ENCODE results near the gene CHPF. TPM values are rescaled to one million over a fixed set of nuclear protein-coding genes. Genes with fewer than 3 reads are reported as not detected.
A peak's percentile ranks its signal among the peaks of the same experiment; 100 is the strongest.

Gene CHPF
- total and polyA plus RNA-seq, 2 experiments from 2014 or later = 180 to 315 TPM

DNA sequence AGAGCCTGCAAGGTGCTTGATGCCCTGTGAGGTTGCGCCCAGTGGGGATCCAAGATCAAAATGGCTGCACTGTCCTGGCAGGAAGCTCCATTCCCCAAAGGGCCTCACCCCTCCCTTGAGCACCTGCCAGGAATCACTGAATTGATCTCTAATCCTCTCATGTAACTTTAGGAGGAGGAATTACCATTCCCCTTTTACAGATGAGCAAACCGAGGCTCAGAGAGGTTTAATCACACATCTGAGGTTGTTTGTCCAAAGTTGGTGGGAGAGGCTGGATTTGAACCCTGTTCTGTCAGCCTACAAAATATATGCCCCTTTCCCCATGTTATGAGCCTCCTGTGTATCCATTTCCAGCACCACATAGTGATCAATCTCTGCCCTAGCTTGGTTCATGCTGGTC, 18.8 kb downstream of the CHPF start:
- Histone ChIP-seq H3K9me2 (replicated peaks; ENCODE audit: insufficient read depth) (no peaks in the 10 kb centered on the region), H2AFZ (no peak overlapping the region), H3K36me3 (replicated peaks; ENCODE audit: insufficient read depth, low read depth) (no peaks in the 10 kb centered on the region), H3K4me3 (no peak overlapping the region), H3K4me2 (no peak overlapping the region), H3K4me1 (ENCODE audit: insufficient read depth) (peaks cover 26% of the 10 kb centered on the region), H3K79me2 (no peaks in the 10 kb centered on the region), H4K20me1 (ENCODE audit: insufficient read depth, poor library complexity, severe bottlenecking) (no peaks in the 10 kb centered on the region), H3K9me3 (ENCODE audit: low read depth) (no peaks in the 10 kb centered on the region), H3K27ac (no peak overlapping the region), H3K27me3 (peaks cover 72% of the 10 kb centered on the region)
- no peak for TF ChIP-seq EZH2phosphoT487 (IDR thresholded peaks at IDR 0.05; ENCODE audit: low read depth, severe bottlenecking, unreplicated experiment)
- TF ChIP-seq EZH2 (IDR thresholded peaks at IDR 0.05; ENCODE audit: borderline replicate concordance) = no peak
- TF ChIP-seq, protein P1, sequence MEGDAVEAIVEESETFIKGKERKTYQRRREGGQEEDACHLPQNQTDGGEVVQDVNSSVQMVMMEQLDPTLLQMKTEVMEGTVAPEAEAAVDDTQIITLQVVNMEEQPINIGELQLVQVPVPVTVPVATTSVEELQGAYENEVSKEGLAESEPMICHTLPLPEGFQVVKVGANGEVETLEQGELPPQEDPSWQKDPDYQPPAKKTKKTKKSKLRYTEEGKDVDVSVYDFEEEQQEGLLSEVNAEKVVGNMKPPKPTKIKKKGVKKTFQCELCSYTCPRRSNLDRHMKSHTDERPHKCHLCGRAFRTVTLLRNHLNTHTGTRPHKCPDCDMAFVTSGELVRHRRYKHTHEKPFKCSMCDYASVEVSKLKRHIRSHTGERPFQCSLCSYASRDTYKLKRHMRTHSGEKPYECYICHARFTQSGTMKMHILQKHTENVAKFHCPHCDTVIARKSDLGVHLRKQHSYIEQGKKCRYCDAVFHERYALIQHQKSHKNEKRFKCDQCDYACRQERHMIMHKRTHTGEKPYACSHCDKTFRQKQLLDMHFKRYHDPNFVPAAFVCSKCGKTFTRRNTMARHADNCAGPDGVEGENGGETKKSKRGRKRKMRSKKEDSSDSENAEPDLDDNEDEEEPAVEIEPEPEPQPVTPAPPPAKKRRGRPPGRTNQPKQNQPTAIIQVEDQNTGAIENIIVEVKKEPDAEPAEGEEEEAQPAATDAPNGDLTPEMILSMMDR (IDR thresholded peaks at IDR 0.05; ENCODE audit: poor library complexity) = no peak
- WGBS (ENCODE audit: low lambda C conversion rate, missing lambda C conversion rate) = 100% methylated on average over 2 of the region's 2 CpGs
- no peak for DNase-seq (ENCODE audit: low spot score)

DNA sequence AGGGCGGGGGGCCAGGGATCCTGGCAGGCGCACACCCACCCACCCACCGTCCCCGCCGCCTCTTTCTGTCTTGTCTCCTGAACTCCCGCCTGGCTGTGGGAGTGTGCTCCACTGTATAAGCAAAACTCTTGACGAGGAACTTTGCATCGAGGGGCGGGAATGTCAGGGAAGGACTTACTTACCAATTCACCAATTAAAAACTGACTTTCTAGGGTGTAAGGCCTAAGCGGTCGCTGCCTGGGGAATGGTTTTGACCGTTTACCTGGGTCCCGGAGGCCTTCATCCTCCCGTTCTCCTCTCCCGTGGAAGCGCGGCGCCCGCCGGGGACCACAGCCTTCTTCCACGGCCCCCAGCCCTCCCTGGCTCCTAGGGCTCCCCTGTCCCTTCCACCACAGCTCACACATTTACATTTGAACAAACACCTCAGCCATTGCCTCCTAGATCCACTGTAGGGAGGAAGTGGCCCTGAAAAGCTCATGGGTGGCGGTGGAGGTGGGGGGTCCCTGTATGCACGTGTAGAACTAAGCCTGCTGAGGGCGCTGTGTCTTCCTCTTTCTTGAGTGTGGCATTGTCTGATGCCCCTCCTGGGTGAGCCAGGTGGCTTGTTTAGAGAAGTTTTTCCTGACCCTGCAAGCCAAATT, 20.5 kb downstream of the CHPF start:
- no peak for TF ChIP-seq EZH2phosphoT487 (IDR thresholded peaks at IDR 0.05; ENCODE audit: low read depth, severe bottlenecking, unreplicated experiment)
- peak; percentile 25 for TF ChIP-seq EZH2 (IDR thresholded peaks at IDR 0.05; ENCODE audit: borderline replicate concordance)
- TF ChIP-seq, protein P1 (IDR thresholded peaks at IDR 0.05; ENCODE audit: poor library complexity) = no peak
- Histone ChIP-seq H3K4me2 (peak overlapping the region; percentile 89), H3K27ac (no peak overlapping the region), H2AFZ (no peak overlapping the region), H4K20me1 (ENCODE audit: insufficient read depth, poor library complexity, severe bottlenecking) (no peaks in the 10 kb centered on the region), H3K4me1 (ENCODE audit: insufficient read depth) (peaks cover 26% of the 10 kb centered on the region), H3K79me2 (no peaks in the 10 kb centered on the region), H3K9me3 (ENCODE audit: low read depth) (no peaks in the 10 kb centered on the region), H3K27me3 (peaks cover 61% of the 10 kb centered on the region), H3K36me3 (replicated peaks; ENCODE audit: insufficient read depth, low read depth) (no peaks in the 10 kb centered on the region), H3K4me3 (peak overlapping the region; percentile 23), H3K9me2 (replicated peaks; ENCODE audit: insufficient read depth) (no peaks in the 10 kb centered on the region)
- DNase-seq (ENCODE audit: low spot score) = no peak
- 34% methylated on average over 18 of the region's 24 CpGs for WGBS (ENCODE audit: low lambda C conversion rate, missing lambda C conversion rate)

DNA sequence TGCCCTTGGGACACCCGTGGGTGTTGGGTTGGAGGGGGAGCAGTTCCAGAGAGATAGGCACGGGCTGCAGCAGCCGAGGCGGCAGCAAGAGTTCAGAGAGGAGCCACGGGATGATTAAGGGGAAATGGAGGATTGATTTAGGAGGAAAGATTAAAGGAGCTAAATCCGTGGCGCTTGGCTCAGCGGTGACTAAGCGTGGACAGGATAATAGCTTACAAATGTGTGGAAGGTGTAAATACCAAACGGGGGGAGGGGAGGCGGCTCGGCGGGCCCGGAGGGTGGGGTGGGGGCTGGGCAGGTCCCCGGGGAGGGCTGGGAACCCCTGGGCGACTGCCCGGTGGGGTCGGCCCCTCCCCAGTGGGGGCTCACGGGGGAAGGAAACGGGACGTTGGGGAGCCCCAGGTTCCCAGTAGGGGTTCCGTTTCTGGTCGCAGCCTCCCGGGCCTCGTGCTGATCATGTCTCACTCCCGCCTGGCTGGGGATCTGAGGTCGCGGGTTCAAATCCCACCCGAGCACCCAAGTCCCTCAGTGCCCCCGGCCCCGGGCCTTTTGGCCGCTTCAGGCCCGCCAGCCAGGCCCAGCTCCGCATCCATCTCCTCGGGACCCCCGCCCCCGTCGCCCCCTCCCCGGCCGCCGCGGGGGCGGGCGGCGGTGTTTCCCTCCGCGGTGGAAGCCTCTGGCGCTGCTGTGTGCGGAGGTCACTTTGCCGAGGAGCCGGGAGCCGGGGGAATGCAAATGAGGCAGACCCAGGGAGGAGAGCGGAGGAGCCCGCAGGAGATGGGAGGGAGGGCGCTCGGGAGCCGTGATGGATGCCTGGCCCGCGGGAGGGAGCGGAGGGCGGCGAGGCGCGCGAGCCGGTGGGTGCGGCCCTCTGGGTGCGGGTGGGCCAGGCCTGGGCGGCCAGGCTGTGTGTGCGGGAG, 21.2 kb downstream of the CHPF start:
- Histone ChIP-seq H3K27ac (no peak overlapping the region), H2AFZ (no peak overlapping the region), H3K27me3 (peaks cover 57% of the 10 kb centered on the region), H3K4me1 (ENCODE audit: insufficient read depth) (peaks cover 26% of the 10 kb centered on the region), H3K4me3 (peak overlapping the region; percentile 23), H4K20me1 (ENCODE audit: insufficient read depth, poor library complexity, severe bottlenecking) (no peaks in the 10 kb centered on the region), H3K4me2 (peak overlapping the region; percentile 89), H3K36me3 (replicated peaks; ENCODE audit: insufficient read depth, low read depth) (no peaks in the 10 kb centered on the region), H3K79me2 (no peaks in the 10 kb centered on the region), H3K9me2 (replicated peaks; ENCODE audit: insufficient read depth) (no peaks in the 10 kb centered on the region), H3K9me3 (ENCODE audit: low read depth) (no peaks in the 10 kb centered on the region)
- peak; percentile 71 for DNase-seq (ENCODE audit: low spot score)
- TF ChIP-seq EZH2 (IDR thresholded peaks at IDR 0.05; ENCODE audit: borderline replicate concordance) = peak; percentile 23
- TF ChIP-seq EZH2phosphoT487 (IDR thresholded peaks at IDR 0.05; ENCODE audit: low read depth, severe bottlenecking, unreplicated experiment) = no peak
- TF ChIP-seq, protein P1 (IDR thresholded peaks at IDR 0.05; ENCODE audit: poor library complexity) = no peak
- WGBS (ENCODE audit: low lambda C conversion rate, missing lambda C conversion rate) = under 1% methylated on average over 23 of the region's 70 CpGs

Data from hepatocyte (in vitro differentiated cells).